GM15510 (cell line): ENCODE data around the gene MYCBPAP.

Experiments
- POLR2A ChIP-seq: IDR thresholded peaks from 3 replicates; pipeline ENCODE4 v1.6.1; 2011; ENCODE audit warnings: borderline replicate concordance; ENCODE audit not compliant: insufficient read length; ENCODE audit errors: extremely low read depth

The MYCBPAP gene

DNA sequence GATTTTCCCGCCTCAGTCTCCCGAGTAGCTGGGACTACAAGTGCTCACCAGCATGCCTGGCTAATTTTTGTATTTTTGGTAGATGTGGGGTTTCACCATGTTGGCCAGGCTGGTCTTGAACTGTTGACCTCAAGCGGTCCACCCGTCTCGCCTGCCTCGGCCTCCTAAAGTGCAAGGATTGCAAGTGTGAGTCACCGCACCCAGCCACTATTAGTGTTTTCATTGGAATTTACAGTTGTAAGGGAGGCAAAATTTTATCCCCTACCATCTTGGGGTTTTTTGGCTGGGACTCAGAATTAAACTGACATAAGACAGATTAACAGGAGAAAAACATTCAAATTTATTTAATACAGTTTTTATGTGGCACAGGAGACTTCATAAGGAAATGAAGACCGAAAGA lies 12.3 kb upstream of the MYCBPAP start:
- no peak for TF ChIP-seq POLR2A

DNA sequence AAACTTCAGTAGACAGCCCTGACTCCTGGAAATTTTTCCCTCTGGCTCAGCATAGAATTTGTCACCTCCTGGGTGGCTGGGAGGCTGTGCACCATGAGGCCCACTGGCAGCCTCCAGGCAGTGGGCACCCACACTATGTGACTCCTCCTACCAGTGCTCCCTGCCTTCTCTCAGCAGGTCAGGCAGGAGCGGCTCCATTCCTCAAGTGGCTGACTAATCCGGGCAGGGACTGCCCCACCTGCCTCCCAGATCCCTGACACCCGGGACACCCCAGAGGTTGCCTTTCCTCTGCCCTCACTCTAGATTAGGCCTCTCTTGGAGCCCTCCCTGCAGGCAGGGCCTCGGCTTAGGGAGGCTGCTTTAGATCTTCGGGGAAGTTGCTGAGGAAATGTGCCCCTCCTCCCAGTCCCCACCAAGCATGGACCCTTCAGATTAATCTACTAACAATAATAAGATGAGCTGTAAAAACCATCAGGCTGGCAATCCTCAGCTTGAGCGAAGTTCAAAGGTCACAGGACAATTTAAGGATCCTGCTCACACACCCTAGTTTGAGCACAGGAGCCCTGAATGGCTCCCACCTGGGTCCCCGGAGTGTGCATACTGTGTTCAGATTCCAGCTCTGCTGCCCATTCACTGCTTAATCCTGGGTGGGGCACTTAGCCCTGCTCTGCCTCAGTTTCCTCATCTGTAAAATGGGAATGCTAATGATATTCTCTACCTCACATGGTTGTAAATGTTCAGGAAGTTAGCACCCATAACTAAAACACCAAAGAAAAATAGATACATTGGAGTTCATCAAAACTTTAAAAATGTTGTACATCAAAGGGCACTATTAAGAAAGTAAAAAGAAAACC lies 10.0 kb upstream of the MYCBPAP start:
- no peak for TF ChIP-seq POLR2A

DNA sequence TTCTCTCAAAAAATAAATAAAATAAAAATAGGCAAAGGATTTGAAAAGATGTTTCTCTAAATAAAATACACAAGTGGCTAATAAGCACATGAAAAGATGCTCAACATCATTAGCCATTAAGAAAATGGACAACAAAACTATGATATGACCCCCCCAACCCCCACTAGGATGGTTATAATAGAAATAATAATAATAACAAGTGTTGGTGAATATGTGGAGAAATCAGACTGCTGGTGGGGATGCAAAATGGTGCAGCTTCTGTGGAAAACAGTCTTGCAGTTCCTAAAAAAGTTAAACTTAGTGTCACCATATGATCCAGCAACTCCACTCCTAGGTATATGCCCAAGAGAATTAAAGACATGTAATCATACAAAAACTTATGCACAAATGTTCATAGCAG lies 9.0 kb upstream of the MYCBPAP start:
- TF ChIP-seq POLR2A: no peak

DNA sequence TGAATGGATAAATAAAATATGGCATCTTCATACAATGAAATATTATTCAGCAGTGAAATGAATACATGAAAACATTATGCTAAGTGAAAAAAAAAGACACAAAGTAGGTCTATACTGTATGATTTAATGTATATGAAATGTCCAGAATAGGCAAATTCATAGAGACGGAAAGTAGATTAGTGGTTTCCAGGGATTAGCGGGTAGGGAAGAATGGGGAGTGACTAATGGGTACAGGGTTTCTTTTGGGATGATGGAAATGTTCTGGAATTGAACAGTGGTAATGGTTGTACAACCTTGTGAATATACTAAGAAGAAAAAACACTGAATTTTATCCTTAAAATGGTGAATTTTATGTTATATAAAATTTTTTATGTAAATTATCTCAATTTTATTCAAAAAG lies 8.5 kb upstream of the MYCBPAP start:
- TF ChIP-seq POLR2A: no peak

DNA sequence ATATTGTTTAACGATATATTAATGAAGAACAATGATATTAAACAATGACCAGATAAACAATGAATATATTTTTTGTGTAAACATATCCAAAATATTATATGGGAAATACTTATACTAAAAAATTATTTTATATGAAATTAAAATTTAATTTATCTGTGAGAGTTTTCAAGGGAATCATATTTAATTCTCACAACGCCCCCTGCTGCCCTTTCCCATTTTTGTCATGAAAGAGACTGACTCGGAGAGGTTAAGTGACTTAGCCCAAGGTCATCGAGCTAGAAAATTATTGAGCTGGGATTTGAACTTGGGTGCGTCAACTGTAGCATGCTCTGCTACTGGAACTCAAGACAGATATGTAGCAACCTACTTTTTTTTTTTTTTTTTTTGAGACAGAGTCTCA lies 7.2 kb upstream of the MYCBPAP start:
- TF ChIP-seq POLR2A: no peak

DNA sequence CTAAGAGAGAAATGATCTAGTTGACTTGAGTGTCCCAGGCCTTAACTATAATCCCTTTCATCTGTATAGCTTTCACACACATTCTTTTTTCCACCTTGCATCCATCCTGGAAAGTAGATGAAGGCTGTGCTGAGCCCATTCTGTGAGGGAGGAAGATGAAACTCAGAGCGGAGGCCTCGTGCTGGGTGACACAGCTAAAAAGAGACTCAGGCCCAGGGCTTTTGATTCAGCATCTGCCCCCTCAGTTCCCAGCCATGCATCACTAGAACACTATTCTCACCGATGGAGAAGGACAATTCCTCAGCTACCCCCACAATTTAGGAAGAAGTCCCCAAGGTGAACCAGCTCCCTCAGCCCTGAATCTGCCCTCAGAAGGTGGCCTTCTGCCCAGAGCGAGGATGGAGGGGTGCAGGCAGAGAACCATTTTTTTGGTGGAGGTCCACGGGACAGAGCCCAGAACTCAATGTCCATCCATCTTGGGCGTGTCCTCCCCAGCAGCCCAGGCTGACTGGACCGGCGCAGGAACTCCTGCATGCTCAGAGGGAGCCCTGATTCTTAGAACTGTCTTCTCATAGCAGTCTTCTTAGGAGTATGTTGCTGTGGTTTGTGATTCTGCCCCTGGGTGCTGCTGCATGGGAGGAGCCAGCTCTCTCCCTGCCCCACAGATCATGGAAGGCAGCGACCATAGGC lies 5.8 kb upstream of the MYCBPAP start:
- no peak for TF ChIP-seq POLR2A

DNA sequence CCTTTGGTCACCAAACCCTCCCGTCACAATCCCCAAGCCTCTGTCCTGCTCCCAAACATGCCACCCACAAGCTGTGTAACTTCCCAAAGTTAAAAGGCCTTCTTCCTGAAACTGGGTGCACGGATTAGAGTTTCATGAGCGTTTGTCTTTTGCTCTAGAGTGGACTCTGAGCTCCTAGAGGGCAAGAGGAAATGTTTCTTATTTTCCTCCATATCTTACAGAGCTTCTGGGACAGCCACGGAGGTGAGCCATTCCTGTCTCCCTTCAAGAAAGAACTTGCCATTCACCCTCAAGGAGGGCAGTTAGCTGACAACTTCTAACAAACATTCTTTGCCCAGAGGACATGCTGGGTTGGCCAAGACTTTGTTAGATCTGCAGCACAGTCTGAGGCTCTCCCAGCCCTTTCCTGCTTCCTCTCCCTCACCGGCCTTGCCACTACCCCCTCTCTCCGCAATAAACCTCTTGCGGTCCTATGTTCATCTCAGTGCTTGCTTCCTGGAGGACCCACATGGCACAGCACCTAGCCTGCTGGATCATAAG lies 2.6 kb upstream of the MYCBPAP start:
- TF ChIP-seq POLR2A: no peak

DNA sequence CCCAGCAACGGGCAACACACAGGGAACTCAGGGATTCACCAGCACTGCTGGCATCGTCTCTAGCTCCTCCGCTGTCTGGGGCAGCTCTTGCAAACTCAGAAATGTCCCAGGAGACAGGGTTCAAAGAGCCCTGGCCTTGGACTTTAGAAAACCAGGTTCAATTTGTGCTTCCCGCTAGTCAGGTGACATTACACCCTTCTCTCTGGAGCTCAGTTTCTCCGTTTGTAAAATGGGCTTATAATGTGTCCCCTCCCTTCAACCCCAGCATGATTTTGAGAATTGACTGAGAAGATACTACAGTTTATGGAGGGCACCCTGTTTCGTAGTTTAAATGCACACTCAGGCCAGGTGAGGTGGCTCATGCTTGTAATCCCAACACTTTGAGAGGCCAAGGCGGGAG lies 1.9 kb upstream of the MYCBPAP start:
- TF ChIP-seq POLR2A: no peak

DNA sequence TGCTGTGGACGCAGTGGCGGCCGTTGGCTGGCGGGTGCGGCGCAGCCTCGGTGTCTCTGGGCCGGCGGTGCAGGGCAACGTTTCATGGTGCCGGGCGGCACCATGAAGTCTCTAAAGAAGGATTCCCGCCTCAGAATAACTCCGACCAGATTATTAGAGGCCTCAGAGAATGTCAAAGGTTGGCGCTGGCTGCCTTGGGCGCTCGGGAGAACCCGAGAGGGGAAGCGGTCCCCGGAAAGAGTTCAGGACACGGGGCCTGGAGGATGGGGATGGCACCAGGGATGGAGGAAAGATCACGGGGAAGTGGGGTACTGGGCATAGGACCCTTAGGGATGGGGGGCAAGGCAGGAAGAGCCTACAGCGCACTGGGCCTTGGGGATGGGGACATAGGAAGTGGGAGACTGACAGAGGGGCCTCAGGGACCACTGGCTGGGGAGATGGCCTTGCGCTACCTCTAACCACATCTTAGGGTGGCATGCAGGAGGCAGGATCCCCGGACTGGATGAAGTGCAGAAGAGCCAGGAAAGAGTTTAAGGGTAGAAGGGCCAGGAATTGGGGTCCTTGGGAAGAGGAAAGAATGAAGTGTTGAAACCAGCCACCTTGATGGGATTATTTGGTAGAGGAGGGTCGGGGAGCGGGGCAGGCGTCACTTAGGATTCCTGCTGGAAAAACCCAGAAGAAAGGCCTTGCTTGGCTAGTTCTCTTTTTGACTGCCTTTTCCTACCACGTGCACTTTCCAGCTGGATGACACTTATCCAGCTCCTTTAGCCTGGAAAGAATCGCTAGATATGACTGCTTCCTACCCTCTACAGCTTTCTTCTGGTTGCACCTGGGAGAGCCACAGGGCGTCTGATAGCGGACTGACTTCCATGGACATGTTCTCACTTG lies 578 bp downstream of the MYCBPAP start:
- TF ChIP-seq POLR2A: no peak

DNA sequence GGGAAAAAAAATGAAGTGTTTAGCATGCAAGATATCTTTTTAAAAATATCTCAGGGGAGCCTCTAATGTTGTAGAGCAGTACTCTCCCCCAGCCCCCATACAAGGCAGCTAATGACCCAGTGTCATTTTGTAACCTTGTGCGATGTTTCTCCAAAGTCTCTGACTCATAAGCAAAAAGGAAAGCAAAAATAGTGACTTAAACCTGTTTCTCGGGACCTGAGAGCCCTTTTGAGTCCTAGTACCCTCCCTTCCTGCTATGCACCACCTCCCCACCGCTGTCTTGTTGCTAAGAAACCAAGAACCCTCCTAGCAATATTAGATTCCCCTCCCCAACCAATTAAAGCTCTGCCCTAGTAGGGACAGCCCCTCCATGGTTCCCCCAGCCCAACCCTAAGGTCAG lies 2.8 kb downstream of the MYCBPAP start:
- TF ChIP-seq POLR2A: no peak

DNA sequence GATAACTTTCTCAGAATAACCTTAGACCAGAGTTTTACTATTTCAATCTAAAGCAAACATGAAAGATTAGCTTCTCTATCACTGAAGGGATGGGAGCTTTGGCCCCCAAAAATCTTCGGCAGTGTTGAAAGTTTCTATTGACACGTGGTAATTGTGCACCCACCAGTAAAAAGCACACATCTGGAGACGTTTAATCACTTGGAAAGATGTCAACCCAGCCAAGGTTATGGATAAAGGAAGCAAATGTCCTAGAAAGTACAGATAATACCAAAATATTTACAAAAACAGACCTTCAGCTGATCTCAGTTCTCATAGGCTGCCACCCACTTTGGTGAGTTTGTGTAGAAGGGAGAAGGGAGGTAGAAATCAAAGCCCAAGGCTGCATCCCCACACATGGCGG lies 5.3 kb downstream of the MYCBPAP start:
- no peak for TF ChIP-seq POLR2A

DNA sequence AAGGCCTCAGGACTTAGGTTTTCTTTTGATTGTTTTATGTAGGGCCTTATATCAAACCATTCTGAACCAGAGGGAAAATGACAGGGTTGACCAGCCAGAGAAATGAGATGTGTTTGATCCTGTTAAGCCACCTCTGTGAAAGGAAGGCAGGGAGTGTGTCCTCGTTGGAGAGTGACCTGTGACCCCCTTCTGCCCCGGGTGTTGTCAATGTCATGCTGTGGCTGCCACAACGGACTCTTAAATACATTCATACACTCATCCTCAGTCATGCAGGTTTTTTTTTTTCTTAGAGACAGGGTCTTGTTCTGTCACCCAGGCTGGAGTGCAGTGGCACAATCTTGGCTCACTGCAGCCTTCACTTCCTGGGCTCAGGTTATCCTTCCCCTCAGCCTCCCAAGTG lies 6.1 kb downstream of the MYCBPAP start:
- TF ChIP-seq POLR2A: no peak

GRCh38 chr17:50514936-50515702 lies 6.9 kb downstream of the MYCBPAP start:
- no peak for TF ChIP-seq POLR2A

GRCh38 chr17:50517011-50517410 lies 8.8 kb downstream of the MYCBPAP start:
- TF ChIP-seq POLR2A: no peak

- TF ChIP-seq POLR2A: no peak
These were observed 9.5 kb downstream of the MYCBPAP start for GRCh38 chr17:50517504-50518383.
